Peyer's patch (tissue), 4 donors: Measurements from ENCODE around the gene PNPLA1.

Source experiments
- POLR2A ChIP-seq, 2 donors: fragments of 450-650 bp; IDR thresholded peaks; one replicate each; pipeline ENCODE4 v1.5.1; 2017; ENCODE audit warnings: antibody characterized with exemption in 2 of 2, mild to moderate bottlenecking in 2 of 2, moderate library complexity in 2 of 2
- TF ChIP-seq, protein P1 (sequence below), 6 experiments: fragments of 450-650 bp in 4 of 6; fragments of 200-600 bp in 2 of 6; sonication (generic) in 1 of 6; IDR thresholded peaks; one replicate each; pipeline ENCODE4 v1.5.1; 2017 to 2019; ENCODE audit warnings: antibody characterized with exemption in 6 of 6, mild to moderate bottlenecking in 3 of 6, moderate library complexity in 1 of 6

DNA sequence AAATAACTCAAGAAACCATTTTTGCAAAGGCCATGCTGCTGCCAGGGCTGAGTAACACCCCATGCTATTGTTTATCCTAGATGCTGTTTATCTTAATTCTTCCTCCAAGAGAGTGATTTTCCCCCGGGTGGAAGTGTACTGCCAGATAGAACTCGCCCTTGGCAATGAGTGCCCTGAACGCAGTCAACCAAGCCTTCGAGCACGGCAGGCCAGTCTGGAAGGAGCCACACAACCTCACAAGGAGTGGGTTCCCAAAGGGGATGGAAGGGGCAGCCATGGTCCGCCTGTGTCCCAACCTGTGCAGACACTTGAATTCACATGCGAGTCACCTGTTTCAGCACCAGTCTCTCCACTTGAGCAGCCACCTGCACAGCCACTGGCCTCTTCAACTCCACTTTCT is 31.9 kb downstream of the PNPLA1 start:
- TF ChIP-seq, protein P1, sequence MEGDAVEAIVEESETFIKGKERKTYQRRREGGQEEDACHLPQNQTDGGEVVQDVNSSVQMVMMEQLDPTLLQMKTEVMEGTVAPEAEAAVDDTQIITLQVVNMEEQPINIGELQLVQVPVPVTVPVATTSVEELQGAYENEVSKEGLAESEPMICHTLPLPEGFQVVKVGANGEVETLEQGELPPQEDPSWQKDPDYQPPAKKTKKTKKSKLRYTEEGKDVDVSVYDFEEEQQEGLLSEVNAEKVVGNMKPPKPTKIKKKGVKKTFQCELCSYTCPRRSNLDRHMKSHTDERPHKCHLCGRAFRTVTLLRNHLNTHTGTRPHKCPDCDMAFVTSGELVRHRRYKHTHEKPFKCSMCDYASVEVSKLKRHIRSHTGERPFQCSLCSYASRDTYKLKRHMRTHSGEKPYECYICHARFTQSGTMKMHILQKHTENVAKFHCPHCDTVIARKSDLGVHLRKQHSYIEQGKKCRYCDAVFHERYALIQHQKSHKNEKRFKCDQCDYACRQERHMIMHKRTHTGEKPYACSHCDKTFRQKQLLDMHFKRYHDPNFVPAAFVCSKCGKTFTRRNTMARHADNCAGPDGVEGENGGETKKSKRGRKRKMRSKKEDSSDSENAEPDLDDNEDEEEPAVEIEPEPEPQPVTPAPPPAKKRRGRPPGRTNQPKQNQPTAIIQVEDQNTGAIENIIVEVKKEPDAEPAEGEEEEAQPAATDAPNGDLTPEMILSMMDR (IDR thresholded peaks at IDR 0.05), result no peak
- no peak for TF ChIP-seq POLR2A (IDR thresholded peaks at IDR 0.05)
